GM19452 (cell line): ENCODE results near the gene DNPH1.

Experiments used
- ATAC-seq: cut with Tn5 transposase; IDR thresholded peaks from one replicate; pipeline ENCODE4 v1.9.1; 2021; ENCODE audit not compliant: unreplicated experiment

DNPH1 gene

GRCh38 chr6:43246301-43247113, 17.2 kb upstream of the DNPH1 start:
- ATAC-seq = peak; percentile 34

DNA sequence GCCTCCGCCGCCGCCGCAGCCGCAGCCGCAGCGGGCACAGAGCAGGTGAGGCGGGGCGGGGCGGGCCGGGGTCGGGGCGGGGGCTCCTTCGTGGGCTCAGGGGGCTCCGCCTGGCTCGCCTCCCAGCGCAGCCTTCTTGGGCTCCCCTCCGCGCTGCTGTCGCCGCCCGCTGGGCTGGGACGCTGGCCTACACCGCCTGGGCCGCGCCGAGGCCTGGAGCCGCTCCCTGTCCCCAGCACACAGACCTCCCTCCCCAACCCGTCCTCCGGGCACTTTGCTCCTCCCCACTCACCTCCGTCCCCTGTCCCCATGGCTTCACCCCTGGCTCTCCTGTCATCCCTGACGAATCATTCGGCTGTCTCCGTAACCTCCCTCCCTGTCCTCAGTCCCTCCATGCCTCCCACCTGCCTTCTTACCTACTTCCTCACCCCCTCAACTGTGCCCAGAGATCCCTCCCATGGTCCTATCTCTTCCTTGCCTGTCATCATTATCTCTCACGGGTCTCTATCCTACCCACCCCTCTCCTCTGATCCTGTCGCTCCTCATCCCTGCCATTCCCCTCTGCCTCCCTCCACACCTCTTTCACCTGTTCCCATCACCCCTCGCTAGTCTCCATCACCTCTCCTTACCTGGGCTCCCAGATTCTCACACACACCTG, 14.5 kb upstream of the DNPH1 start:
- ATAC-seq = no peak

- ATAC-seq = no peak
These were observed 13.8 kb upstream of the DNPH1 start, which contains the start of gene TTBK1 for GRCh38 chr6:43242908-43243663. TSS of gene TTBK1 (plus strand) at chr6:43243481. CDS start at chr6:43246661, 3,180 bp downstream.

DNA sequence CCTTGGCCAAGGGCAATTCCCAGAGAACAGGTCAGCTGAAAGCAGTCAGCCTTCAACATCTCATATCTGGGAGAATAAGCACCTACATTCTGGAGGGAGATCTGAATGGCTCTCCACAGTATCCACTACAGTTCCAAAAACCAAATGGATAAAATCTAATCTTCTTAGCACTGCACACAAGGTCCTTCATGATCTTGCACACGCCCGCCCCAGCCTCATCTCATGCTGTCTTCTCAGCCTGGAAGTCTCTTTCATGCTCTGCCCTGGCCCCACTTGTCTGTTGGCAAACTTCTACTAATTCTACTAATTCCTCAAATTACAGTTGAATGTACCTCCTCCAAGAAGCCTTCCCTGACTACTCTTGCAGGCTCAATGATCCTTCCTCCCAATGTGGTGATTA, 12.2 kb upstream of the DNPH1 start:
- no peak for ATAC-seq

GRCh38 chr6:43240950-43241349, 11.7 kb upstream of the DNPH1 start:
- no peak for ATAC-seq

DNA sequence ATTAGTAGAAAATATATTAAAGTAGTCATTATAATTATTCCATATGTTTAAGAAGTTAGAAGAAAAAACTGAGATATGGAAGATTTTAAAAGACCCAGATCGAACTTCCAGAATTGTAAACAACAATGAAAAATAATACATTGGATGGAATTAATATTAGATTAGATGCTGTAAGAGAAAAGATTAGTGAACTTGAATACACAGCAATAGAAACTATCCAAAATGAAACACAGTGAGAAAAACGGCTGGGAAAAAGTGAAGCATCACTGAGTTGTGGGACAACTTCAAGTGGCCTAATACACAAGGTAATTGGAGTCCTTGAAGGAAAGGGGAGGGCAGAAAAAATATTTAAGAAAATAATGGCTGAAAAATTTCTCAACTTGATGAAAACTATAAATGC, 9.8 kb upstream of the DNPH1 start:
- no peak for ATAC-seq

GRCh38 chr6:43235841-43236240, 6.6 kb upstream of the DNPH1 start:
- no peak for ATAC-seq

- no peak for ATAC-seq
These were observed 2.6 kb upstream of the DNPH1 start for GRCh38 chr6:43231735-43232450.

GRCh38 chr6:43231053-43231452, 1.8 kb upstream of the DNPH1 start:
- no peak for ATAC-seq

- ATAC-seq = no peak
These were observed 731 bp upstream of the DNPH1 start for GRCh38 chr6:43229803-43230620.

- ATAC-seq = no peak
These were observed 3.0 kb downstream of the DNPH1 start for GRCh38 chr6:43226192-43226851.

- no peak for ATAC-seq
These were observed 6.1 kb downstream of the DNPH1 start for GRCh38 chr6:43223175-43223574.

- no peak for ATAC-seq
These were observed 6.7 kb downstream of the DNPH1 start for GRCh38 chr6:43222418-43223059.

DNA sequence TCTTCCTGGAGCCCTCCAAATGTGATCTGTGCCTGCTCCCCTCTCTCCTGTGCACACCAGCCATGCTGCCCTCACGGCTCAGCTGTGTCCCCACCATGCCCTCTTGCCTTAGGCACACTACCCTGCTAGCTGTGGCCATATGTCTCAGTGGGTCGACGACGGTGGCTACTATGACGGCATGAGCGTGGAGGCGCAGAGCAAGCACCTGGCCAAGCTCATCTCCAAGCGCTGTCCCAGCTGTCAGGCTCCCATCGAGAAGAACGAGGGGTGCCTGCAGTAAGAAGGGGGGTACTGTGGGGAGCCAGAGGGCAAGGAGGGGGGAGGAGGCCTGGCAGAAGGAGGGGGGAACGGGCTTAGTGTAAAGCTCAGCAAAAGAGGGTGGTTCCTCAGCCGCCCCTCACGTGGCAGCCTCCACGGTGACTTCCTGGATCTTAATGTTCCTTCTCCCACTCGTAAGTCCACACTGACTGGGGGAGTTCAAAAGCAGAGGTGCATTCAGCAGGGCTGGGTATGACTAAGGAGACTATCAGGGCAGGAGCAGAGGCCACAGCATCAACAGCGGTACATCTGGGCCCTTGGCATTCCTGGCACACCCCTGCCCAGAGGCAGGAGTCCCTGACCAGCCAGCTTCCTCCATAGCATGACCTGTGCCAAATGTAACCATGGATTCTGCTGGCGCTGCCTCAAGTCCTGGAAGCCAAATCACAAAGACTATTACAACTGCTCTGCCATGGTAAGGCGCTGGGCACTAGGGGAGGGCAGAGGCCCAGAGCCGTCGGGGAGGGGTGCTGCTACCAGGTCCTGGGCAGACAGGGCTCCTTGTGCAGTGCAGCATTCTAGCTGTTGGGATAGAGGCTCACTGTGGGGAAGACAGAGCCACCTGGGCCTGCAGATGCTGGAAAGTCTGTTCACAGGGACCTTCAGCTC, 8.0 kb downstream of the DNPH1 start:
- no peak for ATAC-seq

DNA sequence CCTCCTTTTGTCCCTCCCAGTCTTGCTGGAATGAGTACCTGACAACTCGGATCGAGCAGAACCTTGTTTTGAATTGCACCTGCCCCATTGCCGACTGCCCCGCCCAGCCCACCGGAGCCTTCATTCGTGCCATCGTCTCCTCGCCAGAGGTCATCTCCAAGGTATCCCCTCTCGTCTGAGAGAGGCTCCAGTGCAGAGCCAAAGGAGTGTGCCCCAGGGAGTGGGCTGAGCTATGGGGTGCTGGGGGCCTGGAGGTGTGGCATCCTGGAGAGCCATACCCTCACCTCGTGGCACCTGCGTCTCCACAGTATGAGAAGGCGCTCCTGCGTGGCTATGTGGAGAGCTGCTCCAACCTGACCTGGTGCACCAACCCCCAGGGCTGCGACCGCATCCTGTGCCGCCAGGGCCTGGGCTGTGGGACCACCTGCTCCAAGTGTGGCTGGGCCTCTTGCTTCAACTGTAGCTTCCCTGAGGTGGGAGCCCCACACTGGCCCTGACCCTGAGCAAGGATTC, 8.8 kb downstream of the DNPH1 start:
- ATAC-seq = no peak

GRCh38 chr6:43219814-43220213, 9.5 kb downstream of the DNPH1 start:
- ATAC-seq = no peak

DNA sequence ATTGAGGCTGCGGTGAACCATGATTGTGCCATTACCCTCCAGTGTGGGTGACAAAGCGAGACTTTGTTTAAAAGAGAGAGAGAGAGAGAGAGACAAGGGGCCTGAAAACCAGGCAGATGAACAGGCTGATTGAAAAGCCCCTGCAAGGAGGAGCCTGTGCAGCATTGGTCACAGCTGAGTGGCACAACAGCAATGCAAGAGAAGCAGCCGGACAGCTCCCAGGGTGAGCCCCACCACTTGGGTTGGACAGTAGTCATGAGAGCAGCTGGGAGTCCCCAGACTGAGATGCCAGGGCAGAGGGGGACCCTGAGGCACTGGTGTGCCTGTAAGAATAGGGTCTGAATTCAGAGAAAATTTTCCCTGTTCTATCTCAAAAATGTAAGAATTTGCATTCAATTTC, 10.2 kb downstream of the DNPH1 start:
- ATAC-seq = no peak

DNA sequence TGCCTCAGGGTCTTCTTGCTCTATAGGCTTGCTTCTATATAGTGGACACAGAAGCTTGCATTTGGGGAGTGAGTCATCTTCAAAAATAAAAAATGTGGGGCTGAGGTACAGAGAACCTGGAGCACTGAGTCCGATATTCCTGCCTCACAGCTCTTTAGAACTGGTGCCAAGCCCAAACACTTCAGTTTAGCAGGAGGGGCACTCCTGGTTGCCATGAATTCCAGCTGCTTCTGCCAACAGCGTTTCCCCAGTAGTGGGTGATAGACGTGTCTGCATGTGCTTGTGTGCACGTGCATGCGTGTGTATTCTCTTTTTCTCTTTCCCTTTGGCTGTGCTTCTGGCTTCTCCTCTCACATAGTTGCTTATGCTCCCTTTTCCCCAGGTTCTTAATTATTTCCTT, 11.9 kb downstream of the DNPH1 start:
- no peak for ATAC-seq
